NOMO-1 (cell line): ENCODE data around the gene IFI27L2.
"Not testable (repeated sequence)": the region's sequence is repeated elsewhere in the genome, so short reads cannot be mapped to it uniquely, and the experiment has no call there.

Experiments used
- DNase-seq, 2 experiments: peaks; one replicate each; lab custom pipeline; 2025; ENCODE audit not compliant: unreplicated experiment in 2 of 2; lab: John Stamatoyannopoulos, UW

Gene IFI27L2

GRCh38 chr14:94129111-94129757 lies at the start of gene IFI27L2:
IFI27L2 (minus strand) TSS chr14:94129604; CDS start chr14:94129564, 40 bp downstream.
- DNase-seq: peak; percentile 54 to 67

DNA sequence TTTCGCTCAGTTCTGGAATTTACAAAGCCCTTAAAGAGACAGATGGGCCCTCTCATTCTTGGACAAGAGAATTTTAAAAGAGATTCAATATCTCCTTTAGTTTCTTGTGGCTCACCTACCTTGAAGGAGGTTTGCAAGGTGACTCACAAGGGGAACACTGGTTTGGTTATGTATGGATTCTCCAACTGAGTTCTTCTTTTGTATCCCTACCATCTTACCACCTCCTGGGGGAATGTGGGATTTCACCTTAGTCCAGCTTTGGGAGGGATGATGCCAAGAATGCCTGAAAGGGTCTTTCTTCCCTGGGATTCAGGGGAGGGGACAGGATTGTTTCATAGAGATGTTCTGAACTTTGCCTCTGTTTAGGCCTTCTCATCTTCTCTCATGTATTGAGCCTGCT lies 48.4 kb upstream of the IFI27L2 start:
- no peak for DNase-seq

DNA sequence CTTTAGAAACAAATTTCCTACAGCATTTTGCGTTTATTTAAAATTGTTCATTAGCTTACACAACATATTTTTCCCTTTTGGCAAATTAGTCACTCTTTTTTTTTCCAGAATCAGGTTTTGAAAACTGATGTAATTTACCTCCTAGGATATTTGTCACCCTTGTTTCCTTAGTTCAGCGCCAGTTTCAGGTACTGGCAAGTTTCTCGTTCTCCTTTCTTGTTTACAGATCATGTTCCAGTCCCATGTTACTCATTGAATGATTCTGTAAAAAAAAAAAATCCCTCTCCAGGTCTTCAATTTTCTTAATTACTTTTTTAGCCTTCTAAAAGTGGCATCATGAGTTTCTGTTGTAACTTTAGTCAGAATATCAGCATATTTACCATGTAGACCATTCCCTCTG lies 47.4 kb upstream of the IFI27L2 start:
- DNase-seq: no peak

- DNase-seq: no peak
Observed at GRCh38 chr14:94175747-94176146, 46.3 kb upstream of the IFI27L2 start.

- no peak for DNase-seq
Observed at GRCh38 chr14:94175011-94175745, 45.8 kb upstream of the IFI27L2 start.

DNA sequence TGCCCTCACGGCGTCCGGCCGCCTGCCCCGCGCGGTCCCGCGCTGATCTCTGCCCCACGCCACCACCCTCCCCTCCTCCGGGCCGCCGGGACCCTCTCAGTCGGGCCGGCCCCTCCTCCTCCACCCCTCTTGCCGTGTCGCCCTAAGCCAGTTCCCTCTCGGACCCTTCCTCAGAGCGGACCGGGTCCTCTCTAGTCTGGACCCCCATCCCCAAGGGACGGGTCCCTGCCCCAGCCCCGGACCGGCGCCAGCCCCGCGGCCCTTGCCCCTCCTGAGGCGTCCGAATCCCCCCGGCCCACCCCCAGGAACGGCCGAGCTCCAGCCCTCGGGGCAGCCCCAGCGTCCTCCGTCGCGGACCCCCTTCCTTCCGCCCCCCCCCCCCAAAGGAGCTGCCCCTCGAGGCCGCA lies 45.2 kb upstream of the IFI27L2 start:
- no peak for DNase-seq

GRCh38 chr14:94173885-94174603 lies 44.6 kb upstream of the IFI27L2 start, which contains the start of gene PPP4R4:
PPP4R4 (plus strand) TSS chr14:94174322; CDS start chr14:94174466, 144 bp downstream.
- DNase-seq: peak; percentile 51 to 88

DNA sequence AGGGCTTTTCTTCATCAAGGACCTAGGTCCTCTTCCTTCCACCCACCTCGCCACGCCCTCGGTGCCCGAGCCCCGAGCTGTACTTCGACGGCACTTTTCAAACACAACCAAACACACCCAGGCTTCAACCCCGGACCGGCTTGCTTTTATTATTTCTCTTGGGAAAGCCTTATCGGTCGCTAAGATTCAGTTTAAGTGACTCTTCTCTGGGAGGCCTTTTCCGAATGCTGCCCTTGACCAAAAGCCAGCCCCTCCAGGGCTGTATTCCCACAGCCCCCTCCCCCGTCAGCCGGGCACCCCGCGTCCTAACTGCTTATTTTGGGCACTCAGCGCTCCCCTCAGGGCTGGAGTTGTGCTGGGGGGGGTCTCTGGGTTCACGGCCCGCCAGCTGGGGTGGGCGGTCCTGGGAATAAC lies 44.1 kb upstream of the IFI27L2 start:
- DNase-seq: no peak

- no peak for DNase-seq
Observed at GRCh38 chr14:94172545-94172944, 43.1 kb upstream of the IFI27L2 start.

DNA sequence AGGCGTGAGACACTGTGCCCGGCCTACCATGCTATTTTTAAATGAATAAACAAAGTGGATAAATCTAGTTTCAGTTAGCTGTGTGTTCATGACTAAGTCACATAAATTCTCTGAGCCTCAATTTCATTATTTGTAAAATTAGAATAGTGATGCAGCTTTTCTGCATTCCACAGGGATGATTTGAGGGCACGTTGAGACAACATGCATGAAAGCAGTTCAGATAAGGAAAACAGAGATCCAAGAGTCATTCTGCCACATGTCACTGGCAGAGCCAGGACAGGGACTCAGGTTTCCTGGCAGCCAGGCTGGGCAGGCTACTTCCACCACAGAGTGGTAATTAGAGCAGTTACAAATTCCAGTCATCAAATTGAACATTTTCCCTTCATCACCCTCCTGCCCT lies 41.8 kb upstream of the IFI27L2 start:
- DNase-seq: no peak

DNA sequence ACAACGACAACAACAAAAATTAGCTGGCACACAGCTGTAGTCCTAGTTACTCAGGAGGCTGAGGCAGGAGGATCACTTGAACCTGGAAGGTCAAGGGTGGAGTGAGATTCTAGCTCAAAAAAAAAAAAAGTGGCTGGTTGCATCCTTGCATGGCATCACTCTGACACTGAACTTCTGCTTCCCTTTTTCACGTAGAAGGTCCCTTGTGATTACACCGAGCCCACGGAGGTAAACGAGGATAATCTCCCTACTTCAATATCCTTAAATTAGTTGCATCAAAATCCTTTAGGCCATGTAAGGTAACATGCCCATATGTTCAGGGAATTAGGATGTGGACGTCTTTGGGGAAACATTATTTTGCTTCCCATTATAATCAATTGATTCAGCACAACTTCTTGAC lies 40.7 kb upstream of the IFI27L2 start:
- DNase-seq: peak in 1 of 2 experiments; percentile 17

- no peak for DNase-seq
Observed at GRCh38 chr14:94165744-94166143, 36.3 kb upstream of the IFI27L2 start.

- DNase-seq: no peak
Observed at GRCh38 chr14:94164685-94165431, 35.5 kb upstream of the IFI27L2 start.

DNA sequence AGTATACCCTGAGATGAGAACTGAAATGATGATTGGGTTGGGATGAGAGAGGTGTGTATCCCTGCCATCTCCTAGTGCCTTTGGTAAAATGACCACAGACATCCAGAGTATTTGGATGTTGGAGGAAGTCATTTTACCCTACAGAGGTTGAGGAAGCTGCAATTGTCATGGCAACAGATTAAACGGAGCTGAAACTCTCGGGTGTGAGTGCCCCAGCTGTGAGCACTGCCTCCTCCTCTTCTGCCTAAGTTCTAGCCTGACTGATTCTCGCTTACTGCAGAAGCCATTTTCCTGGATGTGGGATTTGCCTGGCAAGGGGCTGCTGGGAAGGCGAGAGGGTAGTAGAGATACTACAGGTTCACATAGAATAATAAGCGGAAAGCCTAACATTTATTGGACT lies 34.4 kb upstream of the IFI27L2 start:
- DNase-seq: peak in 1 of 2 experiments; percentile 16

DNA sequence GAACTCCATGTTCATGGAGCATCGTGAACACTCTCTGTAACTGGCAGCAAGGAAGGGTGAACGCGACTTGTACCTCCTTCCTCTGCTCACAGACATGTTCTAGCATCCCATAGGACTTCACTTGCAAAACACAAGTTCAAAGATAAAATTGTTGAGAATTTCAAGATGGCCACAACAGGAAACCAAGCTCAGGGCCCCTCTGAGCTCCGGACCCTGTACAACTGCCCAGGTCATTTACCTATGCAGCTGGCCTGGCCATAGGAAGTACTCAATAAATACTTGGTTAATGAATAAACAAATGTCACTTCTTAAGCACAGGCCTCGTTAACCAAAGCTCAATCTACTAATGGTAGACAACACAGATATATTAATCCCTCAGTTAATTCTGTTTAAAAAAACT lies 33.1 kb upstream of the IFI27L2 start:
- no peak for DNase-seq

GRCh38 chr14:94161981-94162380 lies 32.6 kb upstream of the IFI27L2 start:
- DNase-seq: peak; percentile 27 to 31

DNA sequence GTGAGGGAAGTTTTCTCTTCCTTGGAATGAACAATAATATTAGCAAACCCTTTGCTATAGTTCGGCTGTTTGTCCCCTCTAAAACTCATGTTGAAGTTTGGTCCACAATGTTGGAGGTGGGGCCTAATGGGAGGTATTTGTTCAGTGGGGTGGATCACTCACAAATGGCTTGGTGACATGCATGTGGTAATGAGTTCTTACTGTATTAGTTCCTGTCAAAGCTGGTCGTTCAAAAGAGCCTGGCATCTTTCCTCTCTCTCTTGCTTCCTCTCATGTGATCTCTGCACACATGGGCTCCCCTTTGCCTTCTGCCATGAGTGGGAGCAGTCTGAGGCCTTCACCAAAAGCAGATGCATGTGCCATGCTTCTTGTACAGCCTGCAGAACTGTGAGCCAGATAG lies 31.7 kb upstream of the IFI27L2 start:
- no peak for DNase-seq

DNA sequence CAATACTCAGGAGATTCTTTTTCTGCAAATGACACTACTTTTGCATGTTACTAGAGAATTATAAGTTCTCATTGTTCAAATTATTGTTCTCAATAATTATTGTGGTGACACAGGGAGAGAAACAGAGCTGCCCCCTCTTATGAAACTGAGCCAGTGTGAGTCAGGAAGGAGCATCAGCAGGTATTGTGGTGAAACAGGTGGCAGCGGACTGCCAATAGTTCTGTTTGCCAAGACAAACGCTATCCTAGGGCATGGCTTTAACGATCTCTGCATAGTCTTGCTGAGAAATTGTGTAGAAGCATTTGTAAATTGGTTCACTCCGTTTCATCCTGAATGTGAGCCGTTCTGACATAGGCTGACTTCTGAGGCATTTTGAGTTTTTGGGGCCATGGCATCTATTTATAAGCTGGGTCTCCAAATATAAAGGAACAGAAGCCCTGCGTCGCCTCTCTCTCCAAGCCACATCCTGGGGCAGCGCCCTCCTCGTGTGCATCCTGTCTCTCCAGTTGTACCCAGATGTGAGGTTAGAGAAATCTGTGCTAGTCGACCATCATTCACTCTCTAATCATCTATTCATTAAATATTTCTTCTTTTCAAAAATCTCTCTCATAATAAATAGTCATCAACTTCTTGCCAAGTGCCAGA lies 29.0 kb upstream of the IFI27L2 start:
- no peak for DNase-seq

DNA sequence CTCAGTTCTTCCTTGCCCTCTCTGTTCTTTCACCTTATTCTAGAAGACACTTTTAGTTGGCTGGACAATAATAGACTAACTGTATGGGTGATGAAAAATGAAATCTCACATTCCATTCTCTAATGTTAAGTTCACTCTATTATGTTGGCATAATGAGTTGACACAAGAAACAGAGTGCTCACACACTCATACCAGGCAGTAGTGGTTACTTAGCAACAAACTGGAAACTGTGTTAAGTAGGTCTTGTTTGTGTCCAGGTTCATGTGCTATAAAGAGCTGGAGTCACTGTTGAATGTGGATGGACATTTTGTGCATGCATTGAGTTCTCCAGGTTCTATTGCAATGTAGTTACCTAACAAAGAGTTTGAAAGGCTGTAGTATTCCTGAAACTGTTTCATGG lies 27.8 kb upstream of the IFI27L2 start:
- no peak for DNase-seq

DNA sequence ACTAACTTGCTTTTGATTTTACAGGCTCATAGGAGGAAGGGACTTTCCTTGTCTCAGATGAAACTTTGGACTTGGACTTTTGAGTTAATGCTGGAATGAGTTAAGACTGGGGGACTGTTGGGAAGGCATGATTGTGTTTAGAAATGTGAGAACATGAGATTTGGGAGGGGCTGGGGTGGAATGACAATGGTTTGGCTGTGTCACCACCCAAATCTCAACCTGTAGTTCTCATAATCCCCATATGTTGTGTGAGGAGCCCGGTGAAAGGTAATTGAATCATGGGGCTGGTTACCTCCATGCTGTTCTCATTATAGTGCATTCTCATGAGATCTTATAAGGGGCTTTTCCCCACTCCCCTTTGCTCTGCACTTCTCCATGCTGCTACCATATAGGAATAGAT lies 26.7 kb upstream of the IFI27L2 start:
- not testable (repeated sequence) for DNase-seq
